Stimulated activated CD4-positive, alpha-beta T cell treated with anti-CD3 and anti-CD28 coated beads, Interleukin-2, amount 100 ng/mL, for 24 hours (primary cell): ENCODE results near the gene AP1S3.

Experiments used
- DNase-seq, 2 donors: peaks; one replicate each; pipeline ENCODE4 v3.0.0-alpha.2; 2020

AP1S3 gene

DNA sequence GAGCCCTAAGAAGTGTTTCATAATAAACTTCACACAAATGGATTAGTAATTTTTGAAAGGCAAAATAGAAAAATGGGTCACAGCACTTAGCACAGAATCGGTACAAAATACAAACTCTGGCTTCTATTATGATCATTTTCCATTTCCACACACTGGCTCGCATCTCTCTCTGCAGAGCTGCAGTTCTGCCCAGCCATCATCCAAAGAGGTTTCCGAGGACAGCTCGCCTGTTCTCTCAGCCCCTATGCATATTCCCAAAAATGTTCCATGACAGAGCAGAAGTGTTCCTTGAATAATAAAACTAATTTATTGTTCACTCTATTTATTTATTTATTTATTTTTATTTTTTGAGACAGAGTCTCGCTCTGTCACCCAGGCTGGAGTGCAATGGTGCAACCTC is 115.6 kb downstream of the AP1S3 start:
- DNase-seq, result no peak

DNA sequence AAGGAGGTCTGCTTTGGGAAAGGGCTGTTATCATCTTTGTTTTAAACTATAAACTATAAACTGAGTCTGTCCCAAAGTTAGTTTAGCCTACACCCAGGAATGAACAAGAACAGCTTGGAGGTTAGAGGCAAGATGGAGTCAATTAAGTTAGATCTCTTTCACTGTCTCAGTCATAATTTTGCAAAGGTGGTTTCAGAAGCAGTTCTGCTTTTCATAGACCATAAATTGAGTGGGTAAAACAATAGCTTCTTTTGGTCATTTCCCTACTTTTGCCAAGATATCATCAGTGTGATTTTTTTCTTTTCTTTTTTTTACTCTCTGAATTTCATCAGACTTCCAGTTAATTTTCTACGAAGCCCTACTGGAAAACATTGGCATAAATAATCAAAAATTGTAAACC is 117.0 kb downstream of the AP1S3 start:
- no peak for DNase-seq

DNA sequence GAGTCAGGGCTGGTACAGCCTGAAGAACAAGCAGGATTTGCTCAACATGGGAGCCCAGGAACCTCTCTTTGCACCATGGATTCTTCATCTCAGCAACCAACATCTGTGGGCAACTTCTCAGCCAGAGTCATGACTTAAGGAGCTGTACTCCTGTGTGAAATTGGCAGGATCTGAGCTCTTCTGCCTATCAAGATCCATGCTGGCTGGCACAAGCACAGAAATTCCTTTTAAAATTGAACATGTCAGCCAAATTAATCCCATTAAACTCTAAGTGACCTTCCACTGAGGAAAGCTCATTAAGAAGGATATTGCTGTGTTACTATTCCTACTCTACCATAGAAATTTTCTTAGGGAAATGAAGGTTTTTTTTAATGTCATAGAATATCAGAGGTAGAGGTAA is 124.7 kb downstream of the AP1S3 start:
- no peak for DNase-seq

DNA sequence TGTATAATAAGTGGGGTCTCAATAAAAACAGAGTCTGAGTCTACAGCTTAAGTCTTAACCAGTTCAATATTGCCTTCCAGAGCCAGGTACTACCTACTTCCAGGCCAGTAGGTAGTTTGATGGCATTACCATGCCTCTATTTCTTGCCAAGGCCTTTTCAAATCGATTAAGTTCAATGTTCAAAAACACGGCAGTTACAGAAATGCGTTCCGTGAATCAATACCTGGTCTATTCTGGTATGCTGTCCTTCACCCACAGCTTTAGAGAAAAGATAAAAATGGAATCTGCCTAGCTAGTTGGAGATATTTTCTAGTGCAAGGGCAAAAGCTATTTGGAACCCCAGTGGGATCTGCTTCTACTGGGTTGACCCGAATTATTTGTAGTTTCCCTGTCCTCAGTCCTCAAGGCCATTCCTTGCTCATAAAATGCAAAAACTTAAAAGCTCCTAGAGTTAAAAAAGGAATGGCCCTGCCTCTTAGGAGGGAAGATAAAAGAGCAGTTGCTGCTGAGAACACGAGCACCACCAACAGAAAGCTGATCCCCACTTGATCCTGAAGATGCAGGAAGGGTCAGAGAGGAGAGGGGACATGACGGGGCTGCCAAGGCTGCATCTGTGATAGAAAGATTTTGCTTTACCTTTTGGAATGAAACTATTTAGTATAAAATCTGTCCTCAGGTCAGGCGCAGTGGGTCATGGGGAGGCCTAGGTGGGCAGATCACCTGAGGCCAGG is 125.6 kb downstream of the AP1S3 start:
- no peak for DNase-seq
